MG63 (cell line): ENCODE results near the gene GPX4. TPM values are rescaled to one million over a fixed set of nuclear protein-coding genes. Genes with fewer than 3 reads are reported as not detected.

Experiments
- DNase-seq: peaks from one replicate; pipeline ENCODE4 v3.0.0-alpha.2; 2020
- H3K27me3 ChIP-seq: fragments of 250-450 bp; sonication (Bioruptor Pico); 2 replicates; pipeline ENCODE4 v1.5.1; 2020; ENCODE audit warnings: mild to moderate bottlenecking, moderate library complexity
- H3K36me3 ChIP-seq: fragments of 250-450 bp; sonication (Bioruptor Pico); 2 replicates; pipeline ENCODE4 v1.5.1; 2020; ENCODE audit warnings: mild to moderate bottlenecking, moderate library complexity
- H3K4me3 ChIP-seq: fragments of 250-450 bp; sonication (Bioruptor Pico); 2 replicates; pipeline ENCODE4 v1.5.1; 2020; ENCODE audit warnings: mild to moderate bottlenecking, moderate library complexity
- H3K9me3 ChIP-seq: fragments of 250-450 bp; sonication (Bioruptor Pico); 2 replicates; pipeline ENCODE4 v1.5.1; 2020; ENCODE audit warnings: mild to moderate bottlenecking, moderate library complexity
- total RNA-seq: library from RNA; depleted of rRNA; stranded (reverse); fragments of >200 nt; shearing (Covaris generic); gene quantifications from 2 replicates; pipeline ENCODE4 v1.2.3, GENCODE V29; 2014; ENCODE audit warnings: low replicate concordance

GPX4 gene
- total RNA-seq, 1 experiment from 2014 or later = 293 TPM

DNA sequence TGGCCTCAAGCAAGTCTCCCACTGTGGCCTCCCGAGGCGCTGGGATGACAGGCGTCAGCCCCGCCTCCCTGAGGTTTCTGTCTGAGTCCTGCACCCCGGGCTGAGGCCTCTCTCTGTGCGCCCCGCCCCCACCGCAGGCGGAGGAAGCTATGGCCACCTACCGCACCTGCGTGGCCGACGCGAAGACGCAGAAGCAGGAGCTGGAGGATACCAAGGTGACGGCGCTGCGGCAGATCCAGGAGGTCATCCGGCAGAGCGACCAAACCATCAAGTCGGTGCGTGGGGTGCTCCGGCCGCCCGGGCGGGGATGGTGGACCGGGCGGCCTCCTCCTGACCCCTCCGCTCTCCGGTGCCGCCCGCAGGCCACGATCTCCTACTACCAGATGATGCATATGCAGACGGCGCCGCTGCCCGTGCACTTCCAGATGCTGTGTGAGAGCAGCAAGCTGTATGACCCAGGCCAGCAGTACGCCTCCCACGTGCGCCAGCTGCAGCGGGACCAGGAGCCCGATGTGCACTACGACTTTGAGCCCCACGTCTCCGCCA lies 24.2 kb upstream of the GPX4 start:
- no peaks in the 10 kb centered on the region for H3K36me3 ChIP-seq
- no peak for DNase-seq
- no peaks in the 10 kb centered on the region for H3K27me3 ChIP-seq
- H3K4me3 ChIP-seq = no peak overlapping the region
- no peaks in the 10 kb centered on the region for H3K9me3 ChIP-seq

DNA sequence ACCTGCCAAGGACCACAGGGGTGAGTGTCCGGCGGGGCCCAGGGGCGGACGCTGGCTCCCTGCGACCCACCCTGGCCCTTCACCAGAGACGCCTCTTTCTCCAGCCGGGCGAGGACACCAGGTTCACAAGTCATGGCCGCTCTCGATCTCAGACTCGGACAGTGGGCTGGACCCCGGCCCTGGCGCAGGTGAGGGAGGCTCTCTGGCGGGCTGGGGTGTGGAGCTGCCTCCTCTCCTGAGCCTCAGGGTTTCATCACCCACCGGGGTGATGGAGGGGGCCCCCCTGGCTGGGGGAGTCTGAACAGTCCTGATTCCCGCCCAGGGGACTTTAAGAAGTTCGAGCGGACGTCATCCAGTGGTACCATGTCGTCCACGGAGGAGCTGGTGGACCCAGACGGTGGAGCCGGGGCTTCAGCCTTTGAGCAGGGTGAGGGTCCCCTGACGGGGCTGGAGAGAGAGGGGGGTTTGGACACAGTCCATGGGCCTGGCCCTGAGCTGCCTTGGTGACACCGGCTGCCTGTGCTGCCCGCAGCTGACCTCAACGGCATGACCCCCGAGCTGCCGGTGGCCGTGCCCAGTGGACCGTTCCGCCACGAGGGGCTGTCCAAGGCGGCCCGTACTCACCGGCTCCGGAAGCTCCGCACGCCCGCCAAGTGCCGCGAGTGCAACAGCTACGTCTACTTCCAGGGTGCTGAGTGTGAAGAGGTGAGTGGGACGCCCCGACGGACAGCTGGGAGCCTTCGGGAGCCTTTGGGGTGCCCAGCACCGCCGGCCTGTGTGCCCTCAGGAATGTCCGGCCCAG lies 23.2 kb upstream of the GPX4 start:
- H3K36me3 ChIP-seq = no peaks in the 10 kb centered on the region
- H3K4me3 ChIP-seq = no peak overlapping the region
- H3K9me3 ChIP-seq = no peaks in the 10 kb centered on the region
- no peak for DNase-seq
- no peaks in the 10 kb centered on the region for H3K27me3 ChIP-seq

GRCh38 chr19:1081301-1082164 lies 22.3 kb upstream of the GPX4 start:
- no peaks in the 10 kb centered on the region for H3K27me3 ChIP-seq
- H3K36me3 ChIP-seq = no peaks in the 10 kb centered on the region
- H3K4me3 ChIP-seq = no peak overlapping the region
- no peaks in the 10 kb centered on the region for H3K9me3 ChIP-seq
- no peak for DNase-seq

GRCh38 chr19:1082165-1082927 lies 21.4 kb upstream of the GPX4 start:
- Histone ChIP-seq H3K36me3 (no peaks in the 10 kb centered on the region), H3K27me3 (no peaks in the 10 kb centered on the region), H3K4me3 (no peak overlapping the region), H3K9me3 (no peaks in the 10 kb centered on the region)
- DNase-seq = peak; percentile 50

DNA sequence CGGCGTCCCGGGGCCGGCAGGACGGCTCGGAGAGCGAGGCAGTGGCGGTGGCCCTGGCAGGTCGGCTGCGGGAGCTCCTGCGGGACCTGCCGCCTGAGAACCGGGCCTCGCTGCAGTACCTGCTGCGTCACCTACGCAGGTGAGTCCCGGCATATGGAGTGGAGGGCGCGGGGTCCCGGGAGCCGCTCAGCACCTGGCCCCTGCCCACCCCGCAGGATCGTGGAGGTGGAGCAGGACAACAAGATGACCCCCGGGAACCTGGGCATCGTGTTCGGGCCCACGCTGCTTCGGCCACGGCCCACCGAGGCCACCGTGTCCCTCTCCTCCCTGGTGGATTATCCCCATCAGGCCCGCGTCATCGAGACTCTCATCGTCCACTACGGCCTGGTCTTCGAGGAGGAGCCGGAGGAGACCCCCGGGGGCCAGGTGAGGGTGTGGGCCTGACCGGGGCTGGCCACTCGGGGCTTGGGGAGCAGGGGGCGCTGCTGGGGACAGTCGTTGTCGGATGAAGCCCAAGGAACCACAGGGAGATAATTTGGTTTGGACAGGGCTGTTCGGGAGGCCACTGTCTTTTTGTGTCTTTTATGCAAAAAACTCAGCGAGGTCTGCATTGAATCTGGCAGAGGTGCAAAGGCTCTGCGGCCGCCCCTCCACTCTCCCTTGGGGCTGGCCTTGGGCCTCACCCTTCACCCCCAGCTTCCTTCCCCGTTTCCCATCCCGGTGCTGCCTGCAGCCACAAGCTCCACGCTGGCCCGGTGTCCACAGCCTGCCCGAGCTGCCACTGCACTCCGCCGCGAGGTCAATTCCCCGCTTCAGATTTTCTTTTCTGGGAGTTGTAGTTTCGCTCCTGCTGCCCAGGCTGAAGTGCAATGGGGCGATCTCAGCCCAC lies 20.6 kb upstream of the GPX4 start:
- no peak for DNase-seq
- H3K4me3 ChIP-seq = no peak overlapping the region
- H3K9me3 ChIP-seq = no peaks in the 10 kb centered on the region
- no peaks in the 10 kb centered on the region for H3K36me3 ChIP-seq
- no peaks in the 10 kb centered on the region for H3K27me3 ChIP-seq

- Histone ChIP-seq H3K27me3 (no peaks in the 10 kb centered on the region), H3K4me3 (no peak overlapping the region)
- DNase-seq = no peak
Observed at GRCh38 chr19:1084024-1084868, 19.5 kb upstream of the GPX4 start.

DNA sequence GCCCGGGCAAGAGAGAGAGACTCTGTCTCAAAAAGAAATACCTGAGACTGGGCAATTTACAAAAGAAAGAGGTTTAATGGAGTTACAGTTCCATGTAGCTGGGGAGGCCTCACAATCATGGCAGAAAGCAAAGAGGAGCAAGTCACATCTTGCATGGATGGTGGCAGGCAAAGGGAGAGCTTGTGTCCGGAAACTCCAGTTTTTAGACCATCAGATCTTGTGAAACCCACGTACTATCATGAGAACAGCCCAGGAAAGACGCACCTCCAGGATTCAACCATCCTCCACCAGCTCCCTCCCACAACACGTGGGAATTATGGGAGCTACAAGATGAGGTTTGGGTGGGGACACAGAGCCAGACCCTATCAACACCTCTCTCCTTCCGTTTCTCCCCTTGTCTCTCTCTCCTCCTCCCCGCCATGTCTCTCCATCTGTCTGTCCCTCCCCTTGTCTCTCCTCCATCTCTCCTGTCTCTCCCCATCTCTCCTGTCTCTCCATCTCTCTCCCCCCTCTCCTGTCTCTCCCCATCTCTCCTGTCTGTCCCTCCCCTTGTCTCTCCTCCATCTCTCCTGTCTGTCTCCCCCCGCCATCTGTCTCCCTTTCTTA lies 18.6 kb upstream of the GPX4 start:
- no peaks in the 10 kb centered on the region for H3K9me3 ChIP-seq
- DNase-seq = no peak
- H3K36me3 ChIP-seq = no peaks in the 10 kb centered on the region; the same call in 1 of the 2 replicates
- no peaks in the 10 kb centered on the region for H3K27me3 ChIP-seq
- H3K4me3 ChIP-seq = no peak overlapping the region

More at GRCh38 chr19:1084024-1084868, 19.5 kb upstream of the GPX4 start:
- Histone ChIP-seq H3K9me3 (no peaks in the 10 kb centered on the region), H3K36me3 (no peaks in the 10 kb centered on the region)

DNA sequence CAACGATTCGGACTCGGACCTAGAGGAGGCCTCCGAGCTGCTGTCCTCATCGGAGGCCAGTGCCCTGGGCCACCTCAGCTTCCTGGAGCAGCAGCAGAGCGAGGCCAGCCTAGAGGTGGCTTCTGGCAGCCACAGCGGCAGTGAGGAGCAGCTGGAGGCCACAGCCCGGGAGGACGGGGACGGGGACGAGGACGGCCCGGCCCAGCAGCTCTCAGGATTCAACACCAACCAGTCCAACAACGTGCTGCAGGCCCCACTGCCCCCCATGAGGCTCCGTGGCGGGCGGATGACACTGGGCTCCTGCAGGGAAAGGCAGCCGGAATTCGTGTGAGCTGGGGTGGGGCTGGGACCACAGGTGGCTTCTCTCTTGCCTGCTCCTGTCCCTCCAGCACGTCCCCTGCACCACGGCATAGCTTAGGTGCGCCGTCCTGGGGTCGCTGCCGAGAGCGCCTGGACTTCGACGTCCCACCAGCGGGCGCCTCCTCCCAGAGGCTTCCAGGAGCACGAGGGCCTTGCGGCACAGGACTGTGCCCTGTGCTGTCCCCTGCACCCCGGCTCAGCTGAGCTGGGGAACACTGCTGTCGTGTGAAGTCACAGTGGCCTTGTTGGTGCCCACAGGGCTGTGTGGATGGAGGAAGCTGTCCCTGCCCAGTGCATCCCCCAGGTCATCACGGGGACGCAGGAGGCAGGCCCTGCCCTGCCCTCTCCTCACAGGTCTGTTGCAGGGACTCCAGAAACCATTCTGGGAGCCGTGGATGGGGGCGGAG lies 17.9 kb upstream of the GPX4 start:
- no peaks in the 10 kb centered on the region; the same call in 1 of the 2 replicates for H3K36me3 ChIP-seq
- no peaks in the 10 kb centered on the region for H3K27me3 ChIP-seq
- H3K9me3 ChIP-seq = no peaks in the 10 kb centered on the region
- H3K4me3 ChIP-seq = no peak overlapping the region
- no peak for DNase-seq

DNA sequence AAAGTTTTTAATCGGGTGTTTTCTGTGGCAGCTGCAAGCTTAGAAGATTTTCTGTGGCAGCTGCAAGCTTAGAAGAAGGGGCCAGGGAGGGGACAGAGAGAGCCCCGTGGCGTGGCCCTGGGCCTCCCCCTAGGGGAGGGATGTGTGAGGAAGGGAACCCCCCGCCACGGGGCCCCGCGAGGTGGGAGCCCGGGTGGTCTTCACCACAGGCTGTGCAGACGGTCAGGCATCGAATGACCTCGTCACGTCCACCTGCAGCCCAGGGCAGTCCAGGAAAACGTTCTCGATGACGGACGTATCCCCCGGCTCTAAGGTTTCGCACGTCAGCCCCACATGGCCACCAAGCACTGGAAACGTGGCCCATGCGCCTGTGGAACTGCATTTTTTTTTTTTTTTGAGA lies 17.2 kb upstream of the GPX4 start:
- Histone ChIP-seq H3K9me3 (no peaks in the 10 kb centered on the region), H3K36me3 (no peaks in the 10 kb centered on the region; the same call in 1 of the 2 replicates), H3K27me3 (no peaks in the 10 kb centered on the region), H3K4me3 (no peak overlapping the region)
- DNase-seq = no peak

DNA sequence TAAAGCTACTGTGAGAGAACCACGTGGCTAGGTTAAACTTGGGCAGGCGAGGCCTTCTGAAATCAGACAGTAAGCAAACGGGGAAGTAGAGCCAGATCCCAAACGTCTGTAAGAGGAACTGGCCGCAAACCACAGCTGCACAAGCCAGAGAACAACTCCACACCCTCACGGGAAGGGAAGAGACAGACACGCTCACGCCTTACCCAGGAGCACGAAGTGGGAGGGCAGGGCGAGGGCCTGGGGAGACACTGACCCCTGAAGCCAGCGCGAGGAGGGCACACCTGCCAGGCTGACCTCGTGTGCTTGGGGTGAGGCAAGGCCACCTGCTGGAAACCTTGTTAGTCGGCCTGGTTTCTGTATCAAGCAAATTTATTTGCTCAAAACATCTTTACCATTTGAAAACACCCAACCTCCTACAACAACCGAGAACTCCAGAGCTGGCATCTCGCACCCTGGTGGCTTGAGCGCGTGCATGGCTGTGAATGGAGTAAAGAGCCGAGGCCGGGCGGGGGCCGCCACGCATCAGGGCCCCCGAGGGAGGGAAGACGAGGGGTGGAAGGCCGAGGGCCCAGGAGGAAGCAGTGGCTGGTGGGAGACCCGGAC lies 15.9 kb upstream of the GPX4 start:
- H3K4me3 ChIP-seq = no peak overlapping the region
- no peaks in the 10 kb centered on the region for H3K27me3 ChIP-seq

DNA sequence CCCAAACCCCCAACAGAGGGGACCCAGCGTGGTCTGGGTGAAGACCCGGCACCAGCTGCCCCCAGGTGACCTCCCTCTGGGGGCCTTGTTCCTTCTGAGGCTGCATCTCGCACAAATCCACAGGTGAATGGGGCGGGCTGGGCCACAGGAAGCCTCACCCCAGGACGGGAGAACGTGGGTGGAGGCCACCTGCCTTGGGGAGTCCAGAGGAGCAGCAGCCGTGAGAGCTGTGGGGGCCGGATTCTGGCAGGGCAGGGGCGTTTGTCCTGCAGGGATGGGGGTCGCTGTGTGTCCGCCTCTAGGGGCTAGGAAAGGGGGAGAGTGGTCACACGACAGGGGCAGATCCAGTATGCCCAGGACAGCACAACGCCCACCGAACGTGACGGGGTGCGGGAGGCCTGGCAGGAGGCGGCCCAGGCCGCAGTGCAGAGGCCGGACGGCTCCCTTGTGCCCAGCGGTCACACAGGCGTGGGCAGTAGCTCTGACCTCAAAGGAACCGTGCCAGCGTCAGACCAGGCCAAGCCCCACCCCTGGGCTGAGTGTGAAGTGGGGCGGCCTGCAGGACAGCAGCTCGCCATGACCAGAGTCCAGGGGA lies 15.3 kb upstream of the GPX4 start:
- no peak for DNase-seq
- Histone ChIP-seq H3K27me3 (no peaks in the 10 kb centered on the region), H3K4me3 (no peak overlapping the region), H3K9me3 (no peaks in the 10 kb centered on the region), H3K36me3 (peaks cover 6% of the 10 kb centered on the region)

More for the DNA sequence above, 15.9 kb upstream of the GPX4 start:
- no peak for DNase-seq
- Histone ChIP-seq H3K36me3 (peaks cover 6% of the 10 kb centered on the region), H3K9me3 (no peaks in the 10 kb centered on the region)

GRCh38 chr19:1089126-1089771 lies 14.5 kb upstream of the GPX4 start:
- no peaks in the 10 kb centered on the region for H3K27me3 ChIP-seq
- no peak for DNase-seq
- no peaks in the 10 kb centered on the region for H3K9me3 ChIP-seq
- H3K36me3 ChIP-seq = peaks cover 6% of the 10 kb centered on the region
- no peak overlapping the region for H3K4me3 ChIP-seq

DNA sequence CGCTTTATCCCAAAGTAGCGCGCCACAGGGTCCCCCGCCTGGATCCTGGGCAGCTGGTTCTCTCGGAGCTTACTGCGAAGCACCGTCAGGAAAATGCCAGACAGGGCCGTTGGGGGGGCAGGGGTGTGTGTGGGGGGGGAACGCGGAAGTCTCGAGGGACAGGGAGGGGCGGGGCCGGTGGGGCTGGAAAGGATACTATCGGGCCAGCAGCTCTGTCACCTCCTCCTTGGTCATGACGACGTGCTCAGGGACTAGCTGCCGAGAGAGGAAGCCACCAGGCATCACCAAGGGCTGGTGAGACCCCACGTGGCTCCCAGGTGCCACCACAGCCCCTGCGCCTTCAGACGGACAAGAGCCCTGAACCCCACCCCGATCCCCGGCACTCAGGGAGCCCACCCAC lies 13.9 kb upstream of the GPX4 start:
- Histone ChIP-seq H3K36me3 (peaks cover 6% of the 10 kb centered on the region), H3K4me3 (no peak overlapping the region), H3K9me3 (no peaks in the 10 kb centered on the region), H3K27me3 (no peaks in the 10 kb centered on the region)
- DNase-seq = no peak
